Lower leg skin (tissue), 3 donors: ENCODE measurements around the gene SMTN.

Experiments
- POLR2A ChIP-seq, 2 donors: fragments of 450-650 bp; IDR thresholded peaks; one replicate each; pipeline ENCODE4 v1.6.1; 2016 to 2017; ENCODE audit warnings: antibody characterized with exemption in 2 of 2, mild to moderate bottlenecking in 1 of 2, moderate library complexity in 1 of 2
- TF ChIP-seq, protein P1 (sequence below), 3 donors: fragments of 450-650 bp; IDR thresholded peaks; one replicate each; pipeline ENCODE4 v1.5.1; 2016; ENCODE audit warnings: antibody characterized with exemption in 3 of 3, mild to moderate bottlenecking in 3 of 3, moderate library complexity in 2 of 3

DNA sequence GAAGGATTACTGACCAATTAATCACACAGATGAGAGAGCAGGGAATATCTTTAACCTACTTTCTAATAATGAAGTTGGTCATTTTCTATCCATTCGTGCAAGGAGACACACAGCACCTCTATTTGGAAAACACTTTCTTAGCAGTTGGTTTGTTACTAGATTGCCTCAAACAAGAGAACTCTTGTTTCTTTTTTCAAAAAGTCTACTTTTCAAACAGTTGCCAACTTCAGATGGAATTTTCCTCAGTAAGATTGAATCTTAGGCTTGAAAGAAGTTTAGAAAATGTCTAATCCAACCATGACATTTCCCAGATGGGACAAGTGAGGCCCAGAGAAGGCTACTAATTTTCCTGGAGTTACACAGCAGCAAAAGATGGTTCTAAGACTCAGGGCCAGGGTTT, 42.4 kb upstream of the SMTN start:
- TF ChIP-seq, protein P1, sequence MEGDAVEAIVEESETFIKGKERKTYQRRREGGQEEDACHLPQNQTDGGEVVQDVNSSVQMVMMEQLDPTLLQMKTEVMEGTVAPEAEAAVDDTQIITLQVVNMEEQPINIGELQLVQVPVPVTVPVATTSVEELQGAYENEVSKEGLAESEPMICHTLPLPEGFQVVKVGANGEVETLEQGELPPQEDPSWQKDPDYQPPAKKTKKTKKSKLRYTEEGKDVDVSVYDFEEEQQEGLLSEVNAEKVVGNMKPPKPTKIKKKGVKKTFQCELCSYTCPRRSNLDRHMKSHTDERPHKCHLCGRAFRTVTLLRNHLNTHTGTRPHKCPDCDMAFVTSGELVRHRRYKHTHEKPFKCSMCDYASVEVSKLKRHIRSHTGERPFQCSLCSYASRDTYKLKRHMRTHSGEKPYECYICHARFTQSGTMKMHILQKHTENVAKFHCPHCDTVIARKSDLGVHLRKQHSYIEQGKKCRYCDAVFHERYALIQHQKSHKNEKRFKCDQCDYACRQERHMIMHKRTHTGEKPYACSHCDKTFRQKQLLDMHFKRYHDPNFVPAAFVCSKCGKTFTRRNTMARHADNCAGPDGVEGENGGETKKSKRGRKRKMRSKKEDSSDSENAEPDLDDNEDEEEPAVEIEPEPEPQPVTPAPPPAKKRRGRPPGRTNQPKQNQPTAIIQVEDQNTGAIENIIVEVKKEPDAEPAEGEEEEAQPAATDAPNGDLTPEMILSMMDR (IDR thresholded peaks at IDR 0.05): no peak
- no peak for TF ChIP-seq POLR2A (IDR thresholded peaks at IDR 0.05)
